Neural progenitor cell (in vitro differentiated cells): ENCODE measurements around the gene TGM2.

ENCODE experiments used
- EZH2 ChIP-seq: fragments of 200-600 bp; sonication (generic); IDR thresholded peaks from 2 replicates; pipeline ENCODE4 v1.6.1; 2017; ENCODE audit warnings: antibody characterized with exemption, mild to moderate bottlenecking, moderate library complexity
- TF ChIP-seq, protein P1 (sequence below): fragments of 200-600 bp; sonication (generic); IDR thresholded peaks from 2 replicates; pipeline ENCODE4 v1.5.1; 2017; ENCODE audit warnings: antibody characterized with exemption, mild to moderate bottlenecking

DNA sequence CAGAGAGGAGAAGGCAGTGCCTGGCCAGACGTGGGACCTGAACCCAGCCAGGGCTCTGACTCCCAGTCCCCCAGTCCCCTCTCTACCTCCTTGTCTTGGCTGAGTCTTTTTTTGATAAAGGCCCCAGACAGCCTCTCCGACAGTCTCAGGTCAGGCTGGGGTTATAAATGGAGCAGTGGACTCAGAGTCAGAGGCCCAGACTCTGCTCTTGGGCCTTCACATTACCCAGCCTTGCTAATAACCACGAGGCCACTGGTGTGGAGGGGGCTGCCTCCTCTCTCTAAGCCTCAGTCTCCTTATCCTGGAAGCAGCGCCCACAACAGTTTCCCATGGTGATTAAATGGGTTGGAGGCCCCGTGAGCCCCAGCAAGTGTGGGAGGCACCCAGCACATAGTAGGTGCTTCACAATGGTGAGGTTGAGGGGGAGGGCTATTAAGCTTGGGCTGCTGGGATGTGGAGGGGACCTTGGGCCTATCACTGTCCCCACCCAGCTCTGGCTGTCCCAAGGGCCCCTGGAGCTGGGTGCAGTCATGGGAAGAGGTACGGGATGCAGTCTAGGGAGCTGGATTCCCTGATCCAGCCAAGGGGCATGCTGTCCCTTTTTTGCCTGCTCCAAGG is 35.7 kb downstream of the TGM2 start:
- TF ChIP-seq, protein P1, sequence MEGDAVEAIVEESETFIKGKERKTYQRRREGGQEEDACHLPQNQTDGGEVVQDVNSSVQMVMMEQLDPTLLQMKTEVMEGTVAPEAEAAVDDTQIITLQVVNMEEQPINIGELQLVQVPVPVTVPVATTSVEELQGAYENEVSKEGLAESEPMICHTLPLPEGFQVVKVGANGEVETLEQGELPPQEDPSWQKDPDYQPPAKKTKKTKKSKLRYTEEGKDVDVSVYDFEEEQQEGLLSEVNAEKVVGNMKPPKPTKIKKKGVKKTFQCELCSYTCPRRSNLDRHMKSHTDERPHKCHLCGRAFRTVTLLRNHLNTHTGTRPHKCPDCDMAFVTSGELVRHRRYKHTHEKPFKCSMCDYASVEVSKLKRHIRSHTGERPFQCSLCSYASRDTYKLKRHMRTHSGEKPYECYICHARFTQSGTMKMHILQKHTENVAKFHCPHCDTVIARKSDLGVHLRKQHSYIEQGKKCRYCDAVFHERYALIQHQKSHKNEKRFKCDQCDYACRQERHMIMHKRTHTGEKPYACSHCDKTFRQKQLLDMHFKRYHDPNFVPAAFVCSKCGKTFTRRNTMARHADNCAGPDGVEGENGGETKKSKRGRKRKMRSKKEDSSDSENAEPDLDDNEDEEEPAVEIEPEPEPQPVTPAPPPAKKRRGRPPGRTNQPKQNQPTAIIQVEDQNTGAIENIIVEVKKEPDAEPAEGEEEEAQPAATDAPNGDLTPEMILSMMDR = no peak
- no peak for TF ChIP-seq EZH2
